Ishikawa (cell line): Measurements from ENCODE around the gene RAF1.

Experiments
- CEBPB ChIP-seq: IDR thresholded peaks from 2 replicates; pipeline ENCODE4 v1.6.1; 2012
- EGR1 ChIP-seq: IDR thresholded peaks from 2 replicates; pipeline ENCODE4 v1.6.1; 2012
- EP300 ChIP-seq: IDR thresholded peaks from 2 replicates; pipeline ENCODE4 v1.6.1; 2012; ENCODE audit warnings: borderline replicate concordance
- RAD21 ChIP-seq: IDR thresholded peaks from 2 replicates; pipeline ENCODE4 v1.6.1; 2012; ENCODE audit warnings: low read depth
- TAF1 ChIP-seq: IDR thresholded peaks from 2 replicates; pipeline ENCODE4 v1.6.1; 2012; ENCODE audit warnings: low read depth, mild to moderate bottlenecking
- TEAD4 ChIP-seq: IDR thresholded peaks from 2 replicates; pipeline ENCODE4 v1.6.1; 2012
- YY1 ChIP-seq: IDR thresholded peaks from 2 replicates; pipeline ENCODE4 v1.6.1; 2012; ENCODE audit warnings: low read depth
- ZBTB7A ChIP-seq: IDR thresholded peaks from 2 replicates; pipeline ENCODE4 v1.6.1; 2012; ENCODE audit warnings: low read depth
- TF ChIP-seq, protein P1 (sequence below): IDR thresholded peaks from 2 replicates; pipeline ENCODE4 v1.6.1; 2012; ENCODE audit warnings: low read depth, mild to moderate bottlenecking
- TF ChIP-seq, protein P2 (sequence below): IDR thresholded peaks from 2 replicates; pipeline ENCODE4 v1.6.1; 2012

DNA sequence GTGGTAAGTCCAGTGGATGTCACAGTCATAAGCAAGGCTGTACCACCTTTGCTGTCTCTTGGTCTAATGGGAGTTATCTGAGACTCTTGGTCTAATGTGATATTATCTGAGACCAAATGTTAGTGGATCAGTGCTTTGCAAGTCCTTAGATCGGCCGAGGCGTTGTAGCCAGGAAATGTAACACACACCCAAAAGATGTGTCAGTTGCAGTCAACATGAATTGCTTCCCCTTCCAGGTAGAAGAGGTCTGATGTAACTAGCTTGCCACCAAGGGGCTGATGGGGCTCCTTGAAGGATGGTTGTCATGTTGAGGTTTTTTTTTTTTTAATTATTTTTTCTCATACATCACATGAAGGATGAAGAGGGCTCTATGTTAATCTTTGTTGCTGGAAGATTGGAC is 45.4 kb upstream of the RAF1 start:
- TF ChIP-seq YY1: no peak
- TF ChIP-seq CEBPB: no peak
- TF ChIP-seq TAF1: no peak
- TF ChIP-seq, protein P1, sequence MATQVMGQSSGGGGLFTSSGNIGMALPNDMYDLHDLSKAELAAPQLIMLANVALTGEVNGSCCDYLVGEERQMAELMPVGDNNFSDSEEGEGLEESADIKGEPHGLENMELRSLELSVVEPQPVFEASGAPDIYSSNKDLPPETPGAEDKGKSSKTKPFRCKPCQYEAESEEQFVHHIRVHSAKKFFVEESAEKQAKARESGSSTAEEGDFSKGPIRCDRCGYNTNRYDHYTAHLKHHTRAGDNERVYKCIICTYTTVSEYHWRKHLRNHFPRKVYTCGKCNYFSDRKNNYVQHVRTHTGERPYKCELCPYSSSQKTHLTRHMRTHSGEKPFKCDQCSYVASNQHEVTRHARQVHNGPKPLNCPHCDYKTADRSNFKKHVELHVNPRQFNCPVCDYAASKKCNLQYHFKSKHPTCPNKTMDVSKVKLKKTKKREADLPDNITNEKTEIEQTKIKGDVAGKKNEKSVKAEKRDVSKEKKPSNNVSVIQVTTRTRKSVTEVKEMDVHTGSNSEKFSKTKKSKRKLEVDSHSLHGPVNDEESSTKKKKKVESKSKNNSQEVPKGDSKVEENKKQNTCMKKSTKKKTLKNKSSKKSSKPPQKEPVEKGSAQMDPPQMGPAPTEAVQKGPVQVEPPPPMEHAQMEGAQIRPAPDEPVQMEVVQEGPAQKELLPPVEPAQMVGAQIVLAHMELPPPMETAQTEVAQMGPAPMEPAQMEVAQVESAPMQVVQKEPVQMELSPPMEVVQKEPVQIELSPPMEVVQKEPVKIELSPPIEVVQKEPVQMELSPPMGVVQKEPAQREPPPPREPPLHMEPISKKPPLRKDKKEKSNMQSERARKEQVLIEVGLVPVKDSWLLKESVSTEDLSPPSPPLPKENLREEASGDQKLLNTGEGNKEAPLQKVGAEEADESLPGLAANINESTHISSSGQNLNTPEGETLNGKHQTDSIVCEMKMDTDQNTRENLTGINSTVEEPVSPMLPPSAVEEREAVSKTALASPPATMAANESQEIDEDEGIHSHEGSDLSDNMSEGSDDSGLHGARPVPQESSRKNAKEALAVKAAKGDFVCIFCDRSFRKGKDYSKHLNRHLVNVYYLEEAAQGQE: no peak
- no peak for TF ChIP-seq EGR1
- TF ChIP-seq, protein P2, sequence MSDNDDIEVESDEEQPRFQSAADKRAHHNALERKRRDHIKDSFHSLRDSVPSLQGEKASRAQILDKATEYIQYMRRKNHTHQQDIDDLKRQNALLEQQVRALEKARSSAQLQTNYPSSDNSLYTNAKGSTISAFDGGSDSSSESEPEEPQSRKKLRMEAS: no peak
- TF ChIP-seq EP300: no peak
- TF ChIP-seq ZBTB7A: no peak
- no peak for TF ChIP-seq RAD21
- no peak for TF ChIP-seq TEAD4
